Natural killer cell (primary cell): ENCODE data around the gene DCN. TPM values are rescaled to one million over a fixed set of nuclear protein-coding genes. Genes with fewer than 3 reads are reported as not detected.

ENCODE experiments used
- ATAC-seq, 3 donors: fragments of 150-1000 bp in 2 of 3; fragments of 200-7000 bp in 1 of 3; cut with Tn5 transposase; 1 replicate in 1 of 3; 2 replicates in 2 of 3; pipeline ENCODE4 v1.10.0; 2021; ENCODE audit warnings: mild to moderate bottlenecking in 2 of 3, moderate library complexity in 2 of 3
- DNase-seq, 2 donors: peaks; one replicate each; pipeline versions ENCODE4 v3.0.0 to v3.0.0-alpha.2; 2013 to 2021; ENCODE audit warnings: mixed read lengths in 1 of 2
- H3K27ac ChIP-seq: one replicate; pipeline ENCODE4 v1.5.1; 2013; ENCODE audit warnings: mild to moderate bottlenecking, low read length
- H3K27me3 ChIP-seq: one replicate; pipeline ENCODE4 v1.6.1; 2013; ENCODE audit warnings: low read length; ENCODE audit not compliant: control insufficient read depth, insufficient read depth
- H3K36me3 ChIP-seq: one replicate; pipeline ENCODE4 v1.6.1; 2013; ENCODE audit warnings: low read length; ENCODE audit not compliant: control insufficient read depth, insufficient read depth
- H3K4me1 ChIP-seq: one replicate; pipeline ENCODE4 v1.6.1; 2013; ENCODE audit warnings: low read length; ENCODE audit not compliant: control insufficient read depth, insufficient read depth
- H3K4me3 ChIP-seq: one replicate; pipeline ENCODE4 v1.5.1; 2013; ENCODE audit warnings: low read length
- H3K9me3 ChIP-seq: one replicate; pipeline ENCODE4 v1.6.1; 2013; ENCODE audit warnings: low read length; ENCODE audit not compliant: control insufficient read depth, insufficient read depth
- H3K27ac Mint-ChIP-seq, 2 donors: one replicate each; pipeline ENCODE4 v1.8.0; 2022; ENCODE audit warnings: mild to moderate bottlenecking in 2 of 2, mixed read lengths in 2 of 2, moderate library complexity in 1 of 2
- H3K27me3 Mint-ChIP-seq, 2 donors: one replicate each; pipeline ENCODE4 v1.8.0; 2022; ENCODE audit warnings: low read depth in 2 of 2, mixed read lengths in 2 of 2
- H3K36me3 Mint-ChIP-seq: one replicate; pipeline ENCODE4 v1.8.0; 2022; ENCODE audit warnings: mixed read lengths
- H3K4me1 Mint-ChIP-seq, 2 donors: one replicate each; pipeline ENCODE4 v1.8.0; 2022; ENCODE audit warnings: mixed read lengths in 2 of 2
- H3K4me3 Mint-ChIP-seq: one replicate; pipeline ENCODE4 v1.8.0; 2022; ENCODE audit warnings: mild to moderate bottlenecking, moderate library complexity, mixed read lengths
- H3K9me3 Mint-ChIP-seq, 2 donors: one replicate each; pipeline ENCODE4 v1.8.0; 2022; ENCODE audit warnings: mixed read lengths in 2 of 2
- CTCF ChIP-seq: fragments of 200-600 bp; IDR thresholded peaks from one replicate; pipeline ENCODE4 v1.8.0; 2022; ENCODE audit warnings: antibody characterized with exemption
- WGBS: methylation state at CpG from one replicate; pipeline ENCODE4 v1.1.7; 2013; ENCODE audit warnings: missing lambda C conversion rate; ENCODE audit not compliant: insufficient coverage; 5-methylcytosine and 5-hydroxymethylcytosine counted together
- intact Hi-C: fragments of 100-400 bp; cut with micrococcal nuclease; formaldehyde crosslinking; loops from one replicate; pipeline ENCODE4 v1.14.2; 2022
- total RNA-seq, 4 donors: library from RNA; stranded (reverse); fragments of 120-200 nt in 1 of 4; gene quantifications; one replicate each; pipeline versions ENCODE4 v1.2.3 to v1.2.4, GENCODE V29; 2013 to 2022

The DCN gene
- total RNA-seq, 3 donors from 2014 or later (not counting 1 experiment from before 2014, with no cell fraction given): 0.90 TPM; not detected in 2

GRCh38 chr12:91194500-91194899 is 11.9 kb upstream of the DCN start:
- no peak for ATAC-seq
- DNase-seq: no peak
- Mint-ChIP-seq H3K27me3 (no peaks in the 10 kb centered on the region), H3K27ac (no peak overlapping the region), H3K36me3 (peaks cover 12% of the 10 kb centered on the region), H3K4me1 (no peaks in the 10 kb centered on the region), H3K4me3 (no peak overlapping the region), H3K9me3 (peaks cover 5 to 6% of the 10 kb centered on the region in 2 donors)
- H3K4me1 ChIP-seq: no peaks in the 10 kb centered on the region
- no peaks in the 10 kb centered on the region for H3K27me3 ChIP-seq
- no peak overlapping the region for H3K4me3 ChIP-seq
- H3K9me3 ChIP-seq: no peaks in the 10 kb centered on the region
- no peaks in the 10 kb centered on the region for H3K36me3 ChIP-seq
- no peak overlapping the region for H3K27ac ChIP-seq
- WGBS: no CpG with 5 or more reads among the region's 2 CpGs
- intact Hi-C loops: no loop called here
- TF ChIP-seq CTCF: no peak

GRCh38 chr12:91191513-91192111 is 9.0 kb upstream of the DCN start:
- WGBS: 64% methylated on average over 1 of the region's 2 CpGs
- Histone ChIP-seq H3K27ac (no peak overlapping the region), H3K27me3 (no peaks in the 10 kb centered on the region), H3K4me1 (no peaks in the 10 kb centered on the region), H3K9me3 (no peaks in the 10 kb centered on the region), H3K4me3 (no peak overlapping the region), H3K36me3 (no peaks in the 10 kb centered on the region)
- H3K27me3 Mint-ChIP-seq: no peaks in the 10 kb centered on the region
- TF ChIP-seq CTCF: no peak
- H3K4me3 Mint-ChIP-seq: no peak overlapping the region
- DNase-seq: no peak
- H3K27ac Mint-ChIP-seq: no peak overlapping the region
- peaks cover 10% of the 10 kb centered on the region for H3K36me3 Mint-ChIP-seq
- intact Hi-C loops: no loop called here
- peaks cover 3 to 5% of the 10 kb centered on the region in 2 donors for H3K9me3 Mint-ChIP-seq
- ATAC-seq: no peak
- H3K4me1 Mint-ChIP-seq: no peaks in the 10 kb centered on the region

- H3K27ac Mint-ChIP-seq: no peak overlapping the region
- 84% methylated on average over 2 of the region's 3 CpGs for WGBS
- no peak for TF ChIP-seq CTCF
- Histone ChIP-seq H3K27me3 (no peaks in the 10 kb centered on the region), H3K4me1 (no peaks in the 10 kb centered on the region), H3K4me3 (no peak overlapping the region), H3K36me3 (no peaks in the 10 kb centered on the region), H3K27ac (no peak overlapping the region), H3K9me3 (no peaks in the 10 kb centered on the region)
- H3K27me3 Mint-ChIP-seq: no peaks in the 10 kb centered on the region
- no peak for ATAC-seq
- H3K4me3 Mint-ChIP-seq: no peak overlapping the region
- no peaks in the 10 kb centered on the region for H3K36me3 Mint-ChIP-seq
- no peaks in the 10 kb centered on the region for H3K9me3 Mint-ChIP-seq
- intact Hi-C loops: no loop called here
- no peaks in the 10 kb centered on the region for H3K4me1 Mint-ChIP-seq
- DNase-seq: no peak
Observed at GRCh38 chr12:91189516-91189915, 6.9 kb upstream of the DCN start.

- H3K4me1 ChIP-seq: no peaks in the 10 kb centered on the region
- no peaks in the 10 kb centered on the region for H3K27me3 ChIP-seq
- H3K4me3 ChIP-seq: no peak overlapping the region
- intact Hi-C loops: no loop called here
- no peaks in the 10 kb centered on the region for H3K9me3 ChIP-seq
- Mint-ChIP-seq H3K4me1 (no peaks in the 10 kb centered on the region), H3K9me3 (no peaks in the 10 kb centered on the region), H3K36me3 (no peaks in the 10 kb centered on the region), H3K4me3 (no peak overlapping the region), H3K27me3 (no peaks in the 10 kb centered on the region), H3K27ac (no peak overlapping the region)
- H3K36me3 ChIP-seq: no peaks in the 10 kb centered on the region
- DNase-seq (no peak), ATAC-seq (no peak)
- no peak overlapping the region for H3K27ac ChIP-seq
- no peak for TF ChIP-seq CTCF
Observed at GRCh38 chr12:91188778-91189177, 6.2 kb upstream of the DCN start.
